Stimulated activated CD8-positive, alpha-beta memory T cell treated with anti-CD3 and anti-CD28 coated beads, Interleukin-4, amount 100 ng/mL, for 4 hours (primary cell): ENCODE measurements around the gene ACCS.

Experiments used
- DNase-seq, 2 donors: peaks; one replicate each; pipeline ENCODE4 v3.0.0-alpha.2; 2020; ENCODE audit warnings: low read depth in 2 of 2, low spot score in 1 of 2

ACCS gene

DNA sequence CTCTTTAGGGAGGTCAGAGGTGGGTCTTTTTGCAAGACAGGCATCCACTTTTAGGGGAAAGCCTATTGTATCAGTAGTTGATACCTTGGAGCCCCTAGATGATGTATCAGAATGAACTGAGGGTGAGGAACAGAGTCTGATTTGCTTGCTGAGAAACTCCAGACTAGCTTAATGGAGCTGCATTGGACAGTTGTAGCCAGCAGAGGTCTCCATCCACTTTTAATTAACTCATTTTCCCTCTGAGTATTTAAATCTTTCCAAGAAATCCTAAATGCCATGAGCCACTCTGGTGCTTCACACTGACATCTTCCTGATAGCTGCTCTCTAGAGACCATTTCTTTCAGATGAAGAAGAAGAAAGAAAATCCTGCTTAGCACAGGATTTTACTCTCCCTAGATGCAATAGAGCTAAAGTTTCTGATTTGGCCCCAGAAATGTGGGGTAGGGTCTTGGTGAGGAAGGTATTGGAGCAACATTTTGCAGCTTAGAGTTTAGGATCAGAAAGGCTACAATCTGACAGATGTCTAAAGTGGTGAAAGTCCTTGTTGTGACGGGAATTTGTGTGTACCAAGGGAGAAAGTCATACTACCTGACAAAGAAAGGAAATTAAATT is 67.4 kb downstream of the ACCS start:
- no peak for DNase-seq
